Liver (tissue), 9 donors: ENCODE data around the gene TRIO. TPM values are rescaled to one million over a fixed set of nuclear protein-coding genes. Genes with fewer than 3 reads are reported as not detected.

ENCODE experiments used
- DNase-seq: peaks from one replicate; pipeline ENCODE4 v3.0.0-alpha.2; 2017; ENCODE audit warnings: low spot score
- H3K27ac ChIP-seq, 2 donors: one replicate each; pipeline ENCODE4 v1.7.0; 2013; ENCODE audit warnings: inconsistent platforms in 2 of 2, low read length in 2 of 2, control low read depth in 1 of 2, low read depth in 1 of 2, mild to moderate bottlenecking in 1 of 2
- H3K27me3 ChIP-seq, 4 donors: one replicate each; pipeline versions ENCODE4 v1.6.1 to v1.7.0; 2013; ENCODE audit warnings: low read length in 3 of 4, inconsistent platforms in 1 of 4, mild to moderate bottlenecking in 1 of 4, moderate library complexity in 1 of 4; ENCODE audit not compliant: control insufficient read depth in 4 of 4, insufficient read depth in 4 of 4
- H3K36me3 ChIP-seq, 4 donors: one replicate each; pipeline versions ENCODE4 v1.6.1 to v1.7.0; 2013; ENCODE audit warnings: low read length in 3 of 4, mild to moderate bottlenecking in 3 of 4, low read depth in 1 of 4, moderate library complexity in 1 of 4; ENCODE audit not compliant: control insufficient read depth in 4 of 4, insufficient read depth in 3 of 4
- H3K4me1 ChIP-seq, 4 donors: one replicate each; pipeline versions ENCODE4 v1.6.1 to v1.7.0; 2013; ENCODE audit warnings: low read length in 3 of 4, mild to moderate bottlenecking in 3 of 4, moderate library complexity in 1 of 4; ENCODE audit not compliant: control insufficient read depth in 4 of 4, insufficient read depth in 4 of 4
- H3K4me3 ChIP-seq, 3 donors: one replicate each; pipeline versions ENCODE4 v1.6.1 to v1.7.0; 2013; ENCODE audit warnings: low read length in 3 of 3, control low read depth in 1 of 3, low read depth in 1 of 3, mild to moderate bottlenecking in 1 of 3
- H3K9ac ChIP-seq, 2 donors: one replicate each; pipeline ENCODE4 v1.7.0; 2013; ENCODE audit warnings: low read length in 2 of 2, mild to moderate bottlenecking in 2 of 2, moderate library complexity in 2 of 2, control low read depth in 1 of 2, low read depth in 1 of 2
- H3K9me3 ChIP-seq, 4 donors: one replicate each; pipeline versions ENCODE4 v1.6.1 to v1.7.0; 2013; ENCODE audit warnings: low read length in 3 of 4; ENCODE audit not compliant: control insufficient read depth in 4 of 4
- ATF3 ChIP-seq: IDR thresholded peaks from 2 replicates; pipeline ENCODE4 v1.6.1; 2016; ENCODE audit warnings: antibody characterized with exemption
- EGR1 ChIP-seq, 2 donors: IDR thresholded peaks; 2 replicates each; pipeline ENCODE4 v1.6.1; 2016 to 2018; ENCODE audit warnings: antibody characterized with exemption in 2 of 2, low read depth in 2 of 2
- FOXA2 ChIP-seq: IDR thresholded peaks from 2 replicates; pipeline ENCODE4 v1.6.1; 2016; ENCODE audit warnings: antibody characterized with exemption
- GABPA ChIP-seq, 2 donors: IDR thresholded peaks in 1 of 2; conservative IDR thresholded peaks in 1 of 2; 2 replicates each; pipeline ENCODE4 v1.6.1; 2016; ENCODE audit warnings: antibody characterized with exemption in 2 of 2, mild to moderate bottlenecking in 1 of 2, moderate library complexity in 1 of 2
- HNF4A ChIP-seq, 2 donors: conservative IDR thresholded peaks; 2 replicates each; pipeline ENCODE4 v1.6.1; 2016; ENCODE audit warnings: antibody characterized with exemption in 2 of 2, mild to moderate bottlenecking in 2 of 2
- HNF4G ChIP-seq: IDR thresholded peaks from 2 replicates; pipeline ENCODE4 v1.6.1; 2016; ENCODE audit warnings: antibody characterized with exemption
- JUND ChIP-seq, 2 donors: IDR thresholded peaks; 2 replicates each; pipeline ENCODE4 v1.6.1; 2016; ENCODE audit warnings: antibody characterized with exemption in 2 of 2
- MAX ChIP-seq: IDR thresholded peaks from 2 replicates; pipeline ENCODE4 v1.6.1; 2016; ENCODE audit warnings: antibody characterized with exemption
- NR2F2 ChIP-seq: IDR thresholded peaks from 2 replicates; pipeline ENCODE4 v1.6.1; 2016; ENCODE audit warnings: antibody characterized with exemption
- RAD21 ChIP-seq, 2 donors: IDR thresholded peaks; 2 replicates each; pipeline ENCODE4 v1.6.1; 2016; ENCODE audit warnings: antibody characterized with exemption in 2 of 2, mild to moderate bottlenecking in 2 of 2
- YY1 ChIP-seq: IDR thresholded peaks from 2 replicates; pipeline ENCODE4 v1.6.1; 2016; ENCODE audit warnings: antibody characterized with exemption, mild to moderate bottlenecking
- ZBTB33 ChIP-seq: IDR thresholded peaks from 2 replicates; pipeline ENCODE4 v1.6.1; 2016; ENCODE audit warnings: antibody characterized with exemption
- WGBS: extraction: QIAGEN DNeasy Blood & Tissue Kit; methylation state at CpG from one replicate; pipeline ENCODE4 v1.1.7; 2013; 5-methylcytosine and 5-hydroxymethylcytosine counted together
- polyA plus RNA-seq, 2 donors: library from polyadenylated mRNA; stranded (reverse) in 1 of 2; unstranded in 1 of 2; fragments of 200-250 nt in 1 of 2; fragments of >200 nt in 1 of 2; fragmentation: Nextera tagmentation in 1 of 2; extraction: Ambion mirVana in 1 of 2; gene quantifications; one replicate each; pipeline versions ENCODE4 v1.2.1 to v1.2.3, GENCODE V29; 2013 to 2015
- total RNA-seq, 2 donors: library from RNA; depleted of rRNA; stranded (reverse); fragments of >200 nt; gene quantifications; one replicate each; pipeline ENCODE4 v1.2.3, GENCODE V29; 2014
- donor health status: healthy.
- donor health status: healthy.
- donor health status: healthy.
- donor health status: healthy.
- donor health status: healthy.

The TRIO gene
- total and polyA plus RNA-seq, 4 donors, result 8.5 to 86.2 (median 16.0) TPM

- Histone ChIP-seq H3K36me3 (peaks cover 0 to 13% (median 0%) of the 10 kb centered on the region in 4 donors), H3K27ac (no peak overlapping the region), H3K4me1 (no peaks in the 10 kb centered on the region), H3K27me3 (no peaks in the 10 kb centered on the region), H3K9ac (no peak overlapping the region), H3K9me3 (no peaks in the 10 kb centered on the region), H3K4me3 (no peak overlapping the region)
- TF ChIP-seq ZBTB33 (no peak), EGR1 (IDR thresholded peaks at IDR 0.05; ENCODE audit: low read depth in 2 of 2) (no peak), HNF4A (conservative IDR thresholded peaks at IDR 0.05) (no peak), NR2F2 (no peak), RAD21 (IDR thresholded peaks at IDR 0.05) (no peak), FOXA2 (no peak), JUND (IDR thresholded peaks at IDR 0.05) (no peak), HNF4G (no peak), MAX (no peak), GABPA (IDR thresholded peaks at IDR 0.05 in 1 of 2, conservative IDR thresholded peaks at IDR 0.05 in 1 of 2) (no peak)
- no peak for DNase-seq
- WGBS, result 82% methylated on average over 15 of the region's 15 CpGs
Measured at GRCh38 chr5:14445576-14446290, 302.6 kb downstream of the TRIO start.

GRCh38 chr5:14447958-14448911 is 305.1 kb downstream of the TRIO start:
- whole genome bisulfite sequencing, result 74% methylated on average over 17 of the region's 17 CpGs
- H3K9ac ChIP-seq, result no peak overlapping the region
- no peak overlapping the region for H3K27ac ChIP-seq
- no peaks in the 10 kb centered on the region for H3K4me1 ChIP-seq
- TF ChIP-seq NR2F2 (no peak), EGR1 (IDR thresholded peaks at IDR 0.05; ENCODE audit: low read depth in 2 of 2) (no peak)
- peaks cover 0 to 6% (median under 1%) of the 10 kb centered on the region in 4 donors for H3K36me3 ChIP-seq
- no peaks in the 10 kb centered on the region for H3K27me3 ChIP-seq
- no peaks in the 10 kb centered on the region for H3K9me3 ChIP-seq
- no peak overlapping the region for H3K4me3 ChIP-seq
- DNase-seq, result no peak

GRCh38 chr5:14449052-14449661 is 306.0 kb downstream of the TRIO start:
- no peaks in the 10 kb centered on the region for H3K4me1 ChIP-seq
- no peak for TF ChIP-seq RAD21 (IDR thresholded peaks at IDR 0.05)
- TF ChIP-seq GABPA (IDR thresholded peaks at IDR 0.05 in 1 of 2, conservative IDR thresholded peaks at IDR 0.05 in 1 of 2), result no peak
- TF ChIP-seq EGR1 (IDR thresholded peaks at IDR 0.05; ENCODE audit: low read depth in 2 of 2), result no peak
- no peak for TF ChIP-seq ATF3
- no peak for TF ChIP-seq ZBTB33
- no peak for TF ChIP-seq HNF4G
- no peak for TF ChIP-seq HNF4A (conservative IDR thresholded peaks at IDR 0.05)
- no peak for TF ChIP-seq YY1
- no peak overlapping the region for H3K9ac ChIP-seq
- H3K27ac ChIP-seq, result no peak overlapping the region
- H3K4me3 ChIP-seq, result no peak overlapping the region
- H3K9me3 ChIP-seq, result no peaks in the 10 kb centered on the region
- no peak for DNase-seq
- peaks cover 0 to 2% (median 0%) of the 10 kb centered on the region in 4 donors for H3K36me3 ChIP-seq
- 85% methylated on average over 16 of the region's 16 CpGs for WGBS
- H3K27me3 ChIP-seq, result no peaks in the 10 kb centered on the region
